Trophoblast cell (in vitro differentiated cells and primary cell): ENCODE measurements around the gene GH2.

Experiments
- DNase-seq, 2 donors: peaks; one replicate each; pipeline ENCODE4 v3.0.0-alpha.2; 2016
- H2AFZ ChIP-seq: 2 replicates; pipeline ENCODE4 v1.6.1; 2013; ENCODE audit warnings: low read length, moderate library complexity, mild to moderate bottlenecking; ENCODE audit not compliant: insufficient read depth, poor library complexity
- H2AK5ac ChIP-seq: 2 replicates; pipeline ENCODE4 v1.6.1; 2013; ENCODE audit warnings: mild to moderate bottlenecking, low read length
- H2BK120ac ChIP-seq: 2 replicates; pipeline ENCODE4 v1.6.1; 2013; ENCODE audit warnings: low read length, mild to moderate bottlenecking, moderate library complexity; ENCODE audit not compliant: insufficient read depth, poor library complexity
- H2BK12ac ChIP-seq: 2 replicates; pipeline ENCODE4 v1.6.1; 2013; ENCODE audit warnings: mild to moderate bottlenecking, low read length, moderate library complexity
- H2BK5ac ChIP-seq: 2 replicates; pipeline ENCODE4 v1.6.1; 2013; ENCODE audit warnings: low read length, low read depth, moderate library complexity, mild to moderate bottlenecking; ENCODE audit not compliant: poor library complexity
- H3K14ac ChIP-seq: 2 replicates; pipeline ENCODE4 v1.6.1; 2013; ENCODE audit warnings: mild to moderate bottlenecking, low read length
- H3K18ac ChIP-seq: 2 replicates; pipeline ENCODE4 v1.6.1; 2013; ENCODE audit warnings: mild to moderate bottlenecking, low read length
- H3K23ac ChIP-seq: 2 replicates; pipeline ENCODE4 v1.6.1; 2013; ENCODE audit warnings: low read length
- H3K27ac ChIP-seq: 2 replicates; pipeline ENCODE4 v1.5.1; 2013; ENCODE audit warnings: low read depth, mild to moderate bottlenecking, inconsistent platforms, low read length, moderate library complexity
- H3K27me3 ChIP-seq: 2 replicates; pipeline ENCODE4 v1.6.1; 2013; ENCODE audit warnings: inconsistent platforms, mild to moderate bottlenecking, low read length, moderate library complexity; ENCODE audit not compliant: insufficient read depth
- H3K36me3 ChIP-seq, 2 experiments: 1 replicate in 1 of 2; 2 replicates in 1 of 2; pipeline ENCODE4 v1.6.1; 2013; ENCODE audit warnings: low read length in 2 of 2, mild to moderate bottlenecking in 2 of 2, moderate library complexity in 1 of 2; ENCODE audit not compliant: insufficient read depth in 2 of 2, control insufficient read depth in 1 of 2
- H3K4ac ChIP-seq: 2 replicates; pipeline ENCODE4 v1.6.1; 2013; ENCODE audit warnings: low read depth, mild to moderate bottlenecking, low read length, moderate library complexity
- H3K4me1 ChIP-seq, 2 experiments: 1 replicate in 1 of 2; 2 replicates in 1 of 2; pipeline ENCODE4 v1.6.1; 2013; ENCODE audit warnings: low read length in 2 of 2, mild to moderate bottlenecking in 2 of 2, moderate library complexity in 1 of 2; ENCODE audit not compliant: insufficient read depth in 2 of 2, control insufficient read depth in 1 of 2
- H3K4me2 ChIP-seq: 2 replicates; pipeline ENCODE4 v1.6.1; 2013; ENCODE audit warnings: inconsistent platforms, mild to moderate bottlenecking, low read length, moderate library complexity
- H3K4me3 ChIP-seq: 2 replicates; pipeline ENCODE4 v1.5.1; 2013; ENCODE audit warnings: mild to moderate bottlenecking, low read depth, low read length, inconsistent platforms
- H3K79me1 ChIP-seq: one replicate; pipeline ENCODE4 v1.6.1; 2013; ENCODE audit warnings: low read length
- H3K79me2 ChIP-seq: 2 replicates; pipeline ENCODE4 v1.6.1; 2013; ENCODE audit warnings: low read length, mild to moderate bottlenecking; ENCODE audit not compliant: control insufficient read depth, insufficient read depth, poor library complexity
- H3K9ac ChIP-seq: 2 replicates; pipeline ENCODE4 v1.6.1; 2013; ENCODE audit warnings: mild to moderate bottlenecking, low read length
- H3K9me3 ChIP-seq: 2 replicates; pipeline ENCODE4 v1.6.1; 2013; ENCODE audit warnings: low read depth, mild to moderate bottlenecking, control low read depth, inconsistent platforms, low read length; ENCODE audit not compliant: insufficient read depth
- H4K12ac ChIP-seq: 2 replicates; pipeline ENCODE4 v1.6.1; 2013; ENCODE audit warnings: low read depth, mild to moderate bottlenecking, low read length, moderate library complexity
- H4K8ac ChIP-seq: 2 replicates; pipeline ENCODE4 v1.6.1; 2013; ENCODE audit warnings: low read depth, mild to moderate bottlenecking, low read length, moderate library complexity
- H4K91ac ChIP-seq: one replicate; pipeline ENCODE4 v1.6.1; 2013; ENCODE audit warnings: low read depth, mild to moderate bottlenecking, low read length, moderate library complexity
- WGBS: extraction: QIAGEN DNeasy Blood & Tissue Kit; methylation state at CpG from one replicate; pipeline ENCODE4 v1.1.7; 2013; ENCODE audit warnings: missing lambda C conversion rate; ENCODE audit not compliant: insufficient read length, insufficient coverage; ENCODE audit errors: extremely low coverage; 5-methylcytosine and 5-hydroxymethylcytosine counted together

GH2 gene

GRCh38 chr17:63838631-63839171 lies 43.0 kb downstream of the GH2 start:
- DNase-seq, result peak; percentile 87
- Histone ChIP-seq H3K27me3 (no peaks in the 10 kb centered on the region), H3K18ac (no peak overlapping the region), H3K14ac (no peak overlapping the region), H2BK5ac (no peak overlapping the region), H3K27ac (no peak overlapping the region), H2BK12ac (no peak overlapping the region), H2AFZ (no peak overlapping the region), H3K4me3 (no peak overlapping the region), H2BK120ac (no peak overlapping the region), H3K23ac (no peak overlapping the region), H3K79me1 (peaks cover 11% of the 10 kb centered on the region), H3K4me1 (peaks cover 27 to 40% of the 10 kb centered on the region in 2 experiments), H3K36me3 (peaks cover 24 to 28% of the 10 kb centered on the region in 2 experiments), H2AK5ac (no peak overlapping the region), H3K4ac (peak overlapping the region; percentile 73), H4K12ac (no peak overlapping the region), H4K91ac (no peak overlapping the region), H3K9me3 (peaks cover 4% of the 10 kb centered on the region), H3K79me2 (peaks cover 30% of the 10 kb centered on the region), H3K9ac (no peak overlapping the region), H4K8ac (no peak overlapping the region), H3K4me2 (peak overlapping the region; percentile 31)
- no CpG with 5 or more reads among the region's 7 CpGs for WGBS

DNA sequence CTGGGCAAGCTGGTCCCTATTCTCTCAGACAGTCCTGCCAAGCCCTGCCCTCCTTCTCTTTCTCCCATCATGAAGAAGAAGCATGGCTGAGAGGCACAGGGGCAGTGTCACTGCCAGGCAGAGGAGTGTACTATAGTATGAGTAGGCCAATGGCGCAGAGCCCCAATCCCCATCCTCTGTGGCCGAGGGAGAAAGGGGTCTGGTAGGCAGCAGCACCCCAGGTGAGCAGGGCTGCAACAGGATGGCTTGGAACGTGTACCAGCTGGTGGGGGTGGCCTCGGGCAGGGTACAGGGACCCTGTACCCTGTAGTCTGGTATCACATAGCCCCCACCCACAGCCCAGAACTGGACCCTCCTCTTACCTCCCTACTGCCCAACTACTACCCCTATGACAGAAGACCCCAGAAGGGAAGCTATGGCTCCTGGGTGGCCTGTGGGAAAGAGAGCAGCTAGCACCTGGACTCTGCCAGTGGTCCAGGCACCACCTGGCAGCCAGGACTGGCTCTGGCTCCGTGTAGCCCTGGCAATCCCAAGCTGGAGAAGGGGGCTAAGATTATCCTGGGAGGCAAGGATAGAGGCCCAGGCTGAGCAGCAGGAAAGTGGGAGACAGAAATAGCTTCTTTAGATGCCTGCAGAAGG lies 43.7 kb downstream of the GH2 start:
- peaks cover 10% of the 10 kb centered on the region for H3K79me1 ChIP-seq
- no peak overlapping the region for H4K8ac ChIP-seq
- H3K9ac ChIP-seq, result no peak overlapping the region
- peaks cover 27 to 39% of the 10 kb centered on the region in 2 experiments for H3K4me1 ChIP-seq
- H4K91ac ChIP-seq, result no peak overlapping the region
- H3K4ac ChIP-seq, result peak overlapping the region; percentile 73
- no peak overlapping the region for H2BK5ac ChIP-seq
- no peak overlapping the region for H3K14ac ChIP-seq
- DNase-seq, result no peak
- no peak overlapping the region for H2BK120ac ChIP-seq
- no peak overlapping the region for H2AFZ ChIP-seq
- no peak overlapping the region for H3K23ac ChIP-seq
- H3K36me3 ChIP-seq, result peaks cover 31 to 35% of the 10 kb centered on the region in 2 experiments
- peaks cover 4% of the 10 kb centered on the region for H3K9me3 ChIP-seq
- H3K4me2 ChIP-seq, result peak overlapping the region; percentile 31
- no peaks in the 10 kb centered on the region for H3K27me3 ChIP-seq
- H2AK5ac ChIP-seq, result no peak overlapping the region
- no peak overlapping the region for H3K4me3 ChIP-seq
- H3K79me2 ChIP-seq, result peaks cover 30% of the 10 kb centered on the region
- H2BK12ac ChIP-seq, result peak overlapping the region; percentile 31
- no peak overlapping the region for H3K27ac ChIP-seq
- peak overlapping the region; percentile 8 for H3K18ac ChIP-seq
- no peak overlapping the region for H4K12ac ChIP-seq
- WGBS, result no CpG with 5 or more reads among the region's 5 CpGs

DNA sequence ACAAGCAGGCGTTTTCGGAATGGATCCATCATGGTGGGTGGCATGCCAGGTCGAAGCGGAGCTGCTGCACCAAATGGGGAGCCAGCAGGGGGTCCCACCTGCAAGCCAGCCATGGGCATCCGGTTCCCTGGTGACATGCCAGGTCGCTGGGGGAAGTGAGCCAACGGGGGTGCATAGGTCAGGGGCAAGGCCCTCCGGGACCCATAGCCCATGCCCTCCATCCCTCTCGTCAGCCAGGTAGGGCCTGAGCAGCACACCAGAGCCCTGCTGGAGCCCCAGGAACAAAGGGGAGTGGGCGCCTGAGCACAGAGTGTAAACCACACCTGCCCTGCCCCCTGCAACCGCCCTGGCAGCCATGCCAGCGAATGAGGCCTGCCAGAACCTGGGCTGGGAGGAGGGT lies 44.3 kb downstream of the GH2 start:
- Histone ChIP-seq H3K9ac (no peak overlapping the region), H3K9me3 (peaks cover 4% of the 10 kb centered on the region), H2BK5ac (no peak overlapping the region), H3K4me2 (no peak overlapping the region), H3K18ac (no peak overlapping the region), H2AK5ac (peak overlapping the region; percentile 0), H3K23ac (no peak overlapping the region), H3K79me2 (peaks cover 29% of the 10 kb centered on the region), H2BK12ac (no peak overlapping the region), H3K79me1 (peaks cover 7% of the 10 kb centered on the region), H3K4me3 (no peak overlapping the region), H3K27ac (no peak overlapping the region), H2AFZ (no peak overlapping the region), H3K27me3 (no peaks in the 10 kb centered on the region), H3K4ac (peak overlapping the region; percentile 73), H4K91ac (no peak overlapping the region), H3K4me1 (peaks cover 27 to 39% of the 10 kb centered on the region in 2 experiments), H2BK120ac (no peak overlapping the region), H3K36me3 (peaks cover 37 to 41% of the 10 kb centered on the region in 2 experiments), H3K14ac (no peak overlapping the region), H4K12ac (no peak overlapping the region), H4K8ac (no peak overlapping the region)
- DNase-seq, result no peak
- WGBS, result no CpG with 5 or more reads among the region's 12 CpGs

DNA sequence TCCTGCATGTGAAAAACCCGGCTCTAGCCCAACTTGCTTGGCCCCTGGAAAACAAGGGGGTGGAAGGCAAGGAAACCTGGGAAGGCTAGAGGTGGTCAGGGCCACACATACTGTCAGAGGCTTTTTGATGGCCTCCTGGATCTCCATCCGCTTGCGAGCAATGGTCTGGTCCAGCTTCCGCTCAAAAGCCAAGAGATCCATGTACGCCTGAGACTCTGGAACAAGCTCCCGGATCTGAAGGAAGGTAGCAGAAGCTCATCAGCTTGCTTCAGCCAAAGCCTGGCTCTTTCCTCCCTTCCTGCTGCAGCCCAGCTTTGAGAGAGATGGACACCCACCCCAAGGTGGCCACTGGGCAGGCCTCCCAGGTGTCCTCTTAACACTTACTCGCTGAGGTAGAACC lies 44.9 kb downstream of the GH2 start:
- H3K4me1 ChIP-seq, result peaks cover 27 to 39% of the 10 kb centered on the region in 2 experiments
- no peak overlapping the region for H3K9ac ChIP-seq
- peaks cover 23% of the 10 kb centered on the region for H3K79me2 ChIP-seq
- no peaks in the 10 kb centered on the region for H3K27me3 ChIP-seq
- H4K12ac ChIP-seq, result no peak overlapping the region
- H3K4me2 ChIP-seq, result no peak overlapping the region
- no peak overlapping the region for H3K23ac ChIP-seq
- H4K91ac ChIP-seq, result no peak overlapping the region
- H3K18ac ChIP-seq, result no peak overlapping the region
- no peak overlapping the region for H3K27ac ChIP-seq
- no peak overlapping the region for H3K4ac ChIP-seq
- H3K36me3 ChIP-seq, result peaks cover 43 to 47% of the 10 kb centered on the region in 2 experiments
- peaks cover 4% of the 10 kb centered on the region for H3K9me3 ChIP-seq
- no peak overlapping the region for H2AK5ac ChIP-seq
- no CpG with 5 or more reads among the region's 7 CpGs for WGBS
- no peak overlapping the region for H4K8ac ChIP-seq
- H2BK5ac ChIP-seq, result no peak overlapping the region
- H3K79me1 ChIP-seq, result peaks cover 2% of the 10 kb centered on the region
- H2AFZ ChIP-seq, result no peak overlapping the region
- no peak overlapping the region for H2BK120ac ChIP-seq
- H3K4me3 ChIP-seq, result no peak overlapping the region
- H2BK12ac ChIP-seq, result no peak overlapping the region
- H3K14ac ChIP-seq, result no peak overlapping the region
- DNase-seq, result no peak
